Activated T-cell treated with anti-CD3 and anti-CD28 coated beads, Interleukin-2, amount 50 U/mL, for 24 hours (primary cell): ENCODE results near the gene LRRC75B.
"Not testable (repeated sequence)": the region's sequence is repeated elsewhere in the genome, so short reads cannot be mapped to it uniquely, and the experiment has no call there.

ENCODE experiments used
- DNase-seq: peaks from one replicate; pipeline ENCODE4 v3.0.0-alpha.2; 2020
- H3K27ac Mint-ChIP-seq: 2 replicates; pipeline ENCODE4 v1.8.0; 2020; ENCODE audit warnings: mild to moderate bottlenecking, mixed read lengths
- H3K27me3 Mint-ChIP-seq: 2 replicates; pipeline ENCODE4 v1.8.0; 2020; ENCODE audit warnings: mixed read lengths
- H3K36me3 Mint-ChIP-seq: 2 replicates; pipeline ENCODE4 v1.8.0; 2020; ENCODE audit warnings: low read depth, mixed read lengths
- H3K4me1 Mint-ChIP-seq: 2 replicates; pipeline ENCODE4 v1.8.0; 2020; ENCODE audit warnings: low read depth, mixed read lengths
- H3K4me3 Mint-ChIP-seq: 2 replicates; pipeline ENCODE4 v1.8.0; 2020; ENCODE audit warnings: mild to moderate bottlenecking, moderate library complexity, mixed read lengths
- H3K9me3 Mint-ChIP-seq: 2 replicates; pipeline ENCODE4 v1.8.0; 2020; ENCODE audit warnings: mixed read lengths

Gene LRRC75B

DNA sequence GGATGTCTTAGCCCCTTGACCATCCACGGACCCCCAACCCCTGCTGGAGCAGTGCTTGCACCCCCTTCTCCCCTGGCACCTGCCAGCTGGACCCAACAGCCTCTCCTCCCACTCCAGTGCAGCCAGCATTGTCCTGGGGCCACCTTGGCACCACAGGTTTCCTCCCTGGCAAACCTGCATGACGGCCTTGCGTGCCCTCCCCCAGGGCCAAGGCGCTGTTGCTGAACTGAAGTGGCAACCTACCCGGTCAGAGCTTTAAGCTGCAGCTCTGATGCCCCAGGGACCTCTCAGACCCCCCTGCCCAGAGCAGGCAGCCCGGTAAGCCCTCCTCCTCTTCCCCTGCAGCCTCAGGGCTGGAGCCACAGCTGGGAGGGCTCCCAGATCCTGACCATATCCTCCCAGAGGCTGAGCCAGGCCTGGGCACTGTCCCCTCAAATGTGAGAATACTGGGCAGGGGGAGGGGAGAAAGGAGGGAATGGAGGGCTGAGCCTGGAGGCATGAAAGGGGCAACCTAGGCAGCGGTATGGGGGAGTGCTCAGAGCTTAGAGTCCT lies 1.8 kb upstream of the LRRC75B start:
- H3K4me3 Mint-ChIP-seq = no peak overlapping the region
- peaks cover 14% of the 10 kb centered on the region for H3K27me3 Mint-ChIP-seq
- no peak for DNase-seq
- no peaks in the 10 kb centered on the region for H3K9me3 Mint-ChIP-seq
- H3K4me1 Mint-ChIP-seq = peaks cover 6% of the 10 kb centered on the region
- no peaks in the 10 kb centered on the region for H3K36me3 Mint-ChIP-seq
- no peak overlapping the region for H3K27ac Mint-ChIP-seq

DNA sequence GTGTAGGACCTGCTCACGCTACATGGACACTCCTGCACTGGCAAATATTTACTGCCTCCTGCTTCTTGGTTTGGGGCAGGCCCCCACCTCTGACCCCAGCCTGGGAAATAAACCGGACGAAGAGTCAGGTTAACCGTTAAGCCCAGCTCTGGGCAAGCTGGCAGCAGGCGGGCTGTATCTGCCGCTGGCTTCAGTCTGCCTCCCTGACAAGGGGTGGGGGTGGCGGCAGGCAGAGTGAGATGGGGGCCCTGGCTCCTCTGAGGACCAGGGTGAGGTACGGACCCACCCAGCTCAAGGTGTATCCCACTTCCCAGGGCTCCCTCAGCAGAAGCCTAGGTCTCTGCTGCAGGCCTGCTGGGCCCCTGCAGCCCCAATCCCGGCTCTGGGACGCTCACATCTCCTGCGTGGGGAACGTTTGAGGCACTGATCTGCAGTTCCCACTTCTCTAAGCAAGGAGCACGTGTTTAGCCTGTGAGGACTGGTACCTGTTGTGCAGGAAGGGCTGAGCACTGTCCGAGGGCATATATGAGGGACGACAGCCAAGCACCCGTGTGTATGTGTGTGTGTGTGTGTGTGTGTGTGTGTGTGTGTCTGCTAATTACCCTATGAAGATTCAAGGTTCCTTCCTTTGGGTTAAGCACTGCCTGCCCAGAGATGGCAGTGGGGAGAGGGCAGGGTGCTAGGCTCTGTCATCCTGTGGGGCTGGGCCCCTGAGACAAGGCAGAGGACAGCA lies 1.1 kb upstream of the LRRC75B start:
- H3K4me3 Mint-ChIP-seq = no peak overlapping the region

DNA sequence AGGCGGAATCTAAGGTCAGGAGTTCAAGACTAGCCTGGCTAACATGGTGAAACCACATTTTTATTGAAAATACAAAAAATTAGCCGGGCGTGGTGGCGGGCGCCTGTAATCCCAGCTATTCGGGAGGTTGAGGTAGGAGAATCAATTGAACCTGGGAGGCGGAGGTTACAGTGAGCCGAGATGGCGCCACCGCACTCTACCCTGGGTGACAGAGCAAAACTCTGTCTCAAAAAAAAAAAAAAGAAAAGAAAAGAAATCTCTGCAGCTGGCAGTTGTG lies 624 bp upstream of the LRRC75B start:
- not testable (repeated sequence) for H3K27ac Mint-ChIP-seq
- peak overlapping the region; percentile 58 for H3K4me3 Mint-ChIP-seq

More for the DNA sequence above, 1.1 kb upstream of the LRRC75B start:
- Mint-ChIP-seq H3K9me3 (no peaks in the 10 kb centered on the region), H3K36me3 (no peaks in the 10 kb centered on the region), H3K27me3 (peaks cover 14% of the 10 kb centered on the region), H3K4me1 (peaks cover 6% of the 10 kb centered on the region), H3K27ac (no peak overlapping the region)
- DNase-seq = no peak

DNA sequence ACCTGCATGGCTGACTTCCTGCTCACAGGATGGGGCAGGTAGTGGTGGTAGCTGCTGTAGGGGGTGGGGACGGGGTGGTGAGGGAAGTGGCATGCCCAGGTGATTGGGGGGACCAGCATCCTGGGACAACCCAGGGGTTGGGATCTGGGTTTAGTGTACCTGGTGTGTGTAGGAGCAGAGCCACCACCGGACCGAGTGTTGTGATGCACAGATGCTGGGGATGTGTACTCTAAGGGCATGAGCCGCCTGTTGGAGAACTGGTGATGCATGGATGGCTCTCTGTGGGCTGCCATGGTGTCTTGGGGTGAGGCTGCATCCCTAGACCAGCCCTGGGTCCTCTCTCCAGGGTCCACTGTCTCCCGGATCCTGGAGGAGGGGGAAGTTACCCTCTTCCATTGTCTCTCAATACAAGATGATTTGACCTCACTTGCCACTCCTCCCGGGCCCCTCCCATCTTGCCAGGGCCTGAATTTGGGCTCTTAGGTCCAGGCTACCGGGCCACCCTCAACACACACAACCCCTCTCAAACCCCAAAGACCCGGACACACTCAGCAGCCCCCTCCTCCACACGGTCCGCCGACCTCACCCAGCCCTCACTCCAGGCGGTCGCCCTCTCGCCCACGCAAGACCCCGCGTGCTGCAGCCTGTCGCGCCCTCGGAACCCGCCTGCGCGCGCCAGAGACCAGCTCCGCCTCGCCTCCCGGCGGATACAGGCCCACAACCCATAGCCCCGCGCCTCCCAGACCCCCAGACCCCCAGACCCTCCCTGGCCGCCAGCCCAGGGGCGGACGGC lies 619 bp downstream of the LRRC75B start:
- peak overlapping the region; percentile 75 for H3K4me3 Mint-ChIP-seq
- H3K4me1 Mint-ChIP-seq = peaks cover 6% of the 10 kb centered on the region
- no peaks in the 10 kb centered on the region for H3K36me3 Mint-ChIP-seq
- DNase-seq = peak; percentile 47
- peaks cover 14% of the 10 kb centered on the region for H3K27me3 Mint-ChIP-seq
- H3K9me3 Mint-ChIP-seq = no peaks in the 10 kb centered on the region
- no peak overlapping the region for H3K27ac Mint-ChIP-seq

More for the DNA sequence above, 624 bp upstream of the LRRC75B start:
- H3K4me1 Mint-ChIP-seq, DNase-seq, H3K36me3 Mint-ChIP-seq, H3K9me3 Mint-ChIP-seq: not testable (repeated sequence)
- H3K27me3 Mint-ChIP-seq = peaks cover 14% of the 10 kb centered on the region

DNA sequence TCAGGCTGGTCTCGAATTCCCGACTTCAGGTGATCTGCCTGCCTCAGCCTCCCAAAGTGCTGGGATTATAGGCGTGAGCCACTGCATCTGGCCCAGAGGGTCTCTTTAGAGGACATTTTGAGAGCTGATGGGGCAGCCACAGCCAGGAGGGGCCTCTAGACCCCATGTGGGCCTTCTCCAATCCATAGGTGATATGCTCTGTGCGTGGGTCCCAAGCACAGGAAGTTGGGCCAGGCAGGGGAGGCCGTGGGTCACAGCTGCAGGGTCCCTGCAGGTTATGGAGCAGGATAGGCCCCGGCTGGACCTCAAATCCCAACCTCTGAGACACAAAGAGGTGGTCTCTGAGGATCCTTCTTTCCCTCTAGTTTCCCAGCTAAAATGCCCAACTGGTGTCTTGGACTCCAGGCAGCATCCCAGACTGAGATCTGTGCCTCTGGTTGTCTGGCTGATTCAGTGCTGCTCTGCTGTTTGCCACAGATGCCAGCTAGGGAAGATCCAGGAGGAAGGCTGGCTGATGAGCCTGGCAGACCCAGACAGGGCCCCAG lies 1.5 kb downstream of the LRRC75B start:
- Mint-ChIP-seq H3K4me1 (peaks cover 6% of the 10 kb centered on the region), H3K9me3 (no peaks in the 10 kb centered on the region), H3K4me3 (no peak overlapping the region), H3K27ac (no peak overlapping the region), H3K27me3 (peaks cover 14% of the 10 kb centered on the region), H3K36me3 (no peaks in the 10 kb centered on the region)
- no peak for DNase-seq

DNA sequence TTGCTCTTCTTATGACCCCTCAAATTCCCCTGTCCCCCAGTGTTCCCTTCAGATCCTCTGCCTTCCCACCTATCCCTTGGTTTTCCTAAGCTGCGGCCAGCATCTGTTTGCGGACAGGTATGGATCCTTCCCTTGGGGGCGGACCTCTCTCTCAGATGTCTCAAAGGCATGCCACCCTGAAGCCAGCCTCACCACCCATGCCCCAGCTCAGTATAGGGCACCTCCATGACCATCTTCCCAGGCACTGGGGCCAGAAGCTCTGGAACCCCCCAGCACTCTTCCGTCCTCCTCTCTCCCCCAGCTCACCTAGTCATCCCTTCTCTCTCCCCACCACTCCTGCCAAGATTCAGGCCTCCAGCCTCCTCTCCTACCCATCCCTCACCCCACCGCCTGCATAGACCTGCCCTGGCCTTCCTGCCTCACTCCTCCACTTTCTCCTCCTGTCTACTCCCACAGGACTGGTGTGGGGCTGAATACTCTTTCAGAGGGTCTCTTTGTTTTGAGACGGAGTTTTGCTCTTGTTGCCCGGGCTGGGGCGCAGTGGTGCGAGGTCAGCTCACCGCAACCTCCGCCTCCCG lies 2.2 kb downstream of the LRRC75B start:
- Mint-ChIP-seq H3K27ac (no peak overlapping the region), H3K36me3 (no peaks in the 10 kb centered on the region), H3K27me3 (peaks cover 14% of the 10 kb centered on the region), H3K4me3 (no peak overlapping the region), H3K9me3 (no peaks in the 10 kb centered on the region), H3K4me1 (peaks cover 6% of the 10 kb centered on the region)
- no peak for DNase-seq

DNA sequence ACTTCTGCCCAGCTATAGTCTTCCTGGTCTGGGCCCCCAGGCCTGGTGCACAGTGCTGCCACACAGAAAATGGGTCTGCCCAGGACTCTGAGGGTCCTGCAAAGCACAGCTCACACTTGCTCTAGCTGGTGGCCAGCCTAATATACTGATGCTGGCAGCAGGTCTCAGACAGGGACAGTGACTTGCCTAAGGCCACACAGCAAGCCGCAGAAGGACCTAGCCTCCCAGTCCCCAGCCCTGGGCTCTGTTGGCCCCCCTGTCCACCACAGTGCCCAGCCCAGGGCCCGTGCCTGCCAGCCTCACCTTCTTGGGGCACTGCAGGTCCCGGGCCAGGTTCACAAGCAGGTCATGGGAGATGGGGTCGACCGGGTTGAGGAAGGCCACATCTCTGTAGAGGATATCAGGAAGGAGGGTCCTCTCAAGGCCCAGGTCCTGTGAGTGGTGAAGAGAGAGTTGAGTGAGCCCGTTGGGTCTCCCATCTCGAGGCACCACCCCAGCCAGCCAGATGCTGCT lies 3.3 kb downstream of the LRRC75B start:
- Mint-ChIP-seq H3K27me3 (peaks cover 14% of the 10 kb centered on the region), H3K27ac (no peak overlapping the region), H3K36me3 (no peaks in the 10 kb centered on the region), H3K4me3 (no peak overlapping the region), H3K4me1 (peaks cover 6% of the 10 kb centered on the region), H3K9me3 (no peaks in the 10 kb centered on the region)
- DNase-seq = no peak

DNA sequence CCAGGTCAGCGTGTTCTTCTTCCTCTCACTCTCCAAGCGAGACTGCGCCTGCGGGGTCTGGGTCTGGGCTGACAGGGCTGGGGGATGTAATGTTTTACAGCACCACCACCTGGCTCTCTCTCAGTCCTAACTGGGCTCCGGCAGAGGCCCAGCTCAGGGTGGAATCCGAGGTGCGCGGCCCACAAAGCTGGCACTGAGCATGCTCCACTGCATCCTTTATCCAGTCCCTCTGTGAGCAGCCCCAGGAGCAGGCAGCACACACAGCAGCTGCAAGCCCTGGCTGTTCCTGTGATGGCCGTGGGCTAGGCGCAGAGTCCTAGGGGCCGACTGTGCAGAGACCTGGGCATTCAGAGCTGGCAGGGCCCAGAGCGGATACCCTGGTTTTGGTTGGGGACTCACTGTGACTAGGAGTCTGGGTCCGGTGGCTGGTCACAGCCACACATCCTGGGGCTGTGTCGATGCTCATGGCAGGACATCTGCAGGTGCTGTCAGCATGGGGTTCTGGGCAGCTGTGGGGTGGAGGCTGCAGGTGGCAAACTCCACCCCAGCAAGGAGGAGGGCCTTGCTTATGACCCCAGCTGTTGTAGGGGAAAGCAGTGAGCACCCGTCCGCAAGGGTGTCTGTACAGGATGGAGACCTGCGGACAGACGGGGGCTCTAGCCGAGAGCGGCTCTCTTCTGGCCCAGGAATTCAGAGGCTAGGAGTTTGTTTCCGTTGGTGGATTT lies 4.0 kb downstream of the LRRC75B start:
- H3K36me3 Mint-ChIP-seq = no peaks in the 10 kb centered on the region
- no peak overlapping the region for H3K4me3 Mint-ChIP-seq
- H3K9me3 Mint-ChIP-seq = no peaks in the 10 kb centered on the region
- H3K4me1 Mint-ChIP-seq = peaks cover 6% of the 10 kb centered on the region
- no peak for DNase-seq
- H3K27me3 Mint-ChIP-seq = peaks cover 14% of the 10 kb centered on the region
- no peak overlapping the region for H3K27ac Mint-ChIP-seq

DNA sequence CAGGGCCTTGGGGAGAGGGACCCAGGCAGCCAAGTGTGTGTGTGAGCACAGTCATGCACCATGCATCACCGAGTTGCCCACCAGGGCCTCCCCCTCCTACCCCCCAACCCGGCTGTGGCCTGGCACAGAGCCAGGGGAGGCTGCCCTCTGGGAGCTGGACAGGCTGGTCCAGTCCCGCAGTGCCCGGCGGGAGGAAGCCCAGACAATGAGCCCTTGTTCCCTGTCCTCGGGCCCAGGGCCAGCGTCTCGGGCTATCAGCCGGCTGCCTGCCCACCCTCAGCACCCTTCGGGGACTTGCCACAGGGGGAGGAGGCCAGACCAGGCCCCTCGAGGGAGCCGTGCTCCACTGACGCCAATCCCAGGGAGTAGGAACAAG lies 4.5 kb downstream of the LRRC75B start:
- DNase-seq = no peak
- Mint-ChIP-seq H3K4me3 (no peak overlapping the region), H3K4me1 (peaks cover 6% of the 10 kb centered on the region), H3K9me3 (no peaks in the 10 kb centered on the region), H3K27ac (no peak overlapping the region), H3K36me3 (no peaks in the 10 kb centered on the region), H3K27me3 (peaks cover 13% of the 10 kb centered on the region)

DNA sequence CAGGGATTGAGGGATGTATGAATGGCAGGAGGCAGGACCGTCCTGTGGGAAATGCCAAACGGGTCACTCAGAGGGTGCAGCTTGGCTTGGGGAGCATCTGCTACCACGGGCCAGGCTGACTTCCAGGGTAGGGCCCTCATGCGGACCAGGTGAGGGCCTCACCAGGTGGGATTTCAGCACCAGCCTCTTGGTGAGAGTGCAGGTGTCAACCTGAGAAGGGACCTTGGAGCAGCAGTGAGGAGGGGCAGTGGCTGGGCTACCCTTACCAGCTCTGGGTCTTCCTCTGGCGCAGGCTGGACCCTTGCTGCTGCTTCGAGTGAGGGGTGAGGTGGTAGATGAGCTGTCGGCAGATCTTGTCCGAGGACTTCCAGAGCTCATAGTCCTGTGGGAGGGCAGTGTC lies 4.9 kb downstream of the LRRC75B start:
- no peak for DNase-seq
- Mint-ChIP-seq H3K27me3 (peaks cover 10% of the 10 kb centered on the region), H3K4me1 (peaks cover 6% of the 10 kb centered on the region), H3K36me3 (no peaks in the 10 kb centered on the region), H3K27ac (no peak overlapping the region), H3K9me3 (no peaks in the 10 kb centered on the region), H3K4me3 (no peak overlapping the region)

DNA sequence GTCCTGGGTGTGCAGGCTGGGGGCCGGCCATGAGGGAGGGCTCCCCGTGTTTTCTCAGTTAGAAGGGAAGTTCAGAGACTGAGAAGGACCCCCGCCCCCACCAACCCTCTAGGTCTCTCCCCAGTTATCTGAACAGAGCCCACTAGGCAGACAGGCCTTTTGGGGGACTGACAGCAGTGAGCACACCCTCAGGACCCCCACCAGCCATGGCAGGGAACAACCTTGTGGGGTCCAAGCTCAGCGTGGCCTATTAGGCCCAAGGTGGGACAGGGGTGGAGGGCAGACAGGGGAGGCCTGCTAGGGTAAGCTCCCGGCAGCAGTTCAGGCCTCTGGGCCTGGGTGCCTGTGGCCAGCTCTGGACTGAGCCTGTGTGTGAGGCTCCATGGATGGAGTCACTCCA lies 5.6 kb downstream of the LRRC75B start:
- H3K4me1 Mint-ChIP-seq = peaks cover 3% of the 10 kb centered on the region
- DNase-seq = no peak
- peaks cover 7% of the 10 kb centered on the region for H3K27me3 Mint-ChIP-seq
- no peaks in the 10 kb centered on the region for H3K9me3 Mint-ChIP-seq
- H3K4me3 Mint-ChIP-seq = no peak overlapping the region
- H3K27ac Mint-ChIP-seq = no peak overlapping the region
- no peaks in the 10 kb centered on the region for H3K36me3 Mint-ChIP-seq

DNA sequence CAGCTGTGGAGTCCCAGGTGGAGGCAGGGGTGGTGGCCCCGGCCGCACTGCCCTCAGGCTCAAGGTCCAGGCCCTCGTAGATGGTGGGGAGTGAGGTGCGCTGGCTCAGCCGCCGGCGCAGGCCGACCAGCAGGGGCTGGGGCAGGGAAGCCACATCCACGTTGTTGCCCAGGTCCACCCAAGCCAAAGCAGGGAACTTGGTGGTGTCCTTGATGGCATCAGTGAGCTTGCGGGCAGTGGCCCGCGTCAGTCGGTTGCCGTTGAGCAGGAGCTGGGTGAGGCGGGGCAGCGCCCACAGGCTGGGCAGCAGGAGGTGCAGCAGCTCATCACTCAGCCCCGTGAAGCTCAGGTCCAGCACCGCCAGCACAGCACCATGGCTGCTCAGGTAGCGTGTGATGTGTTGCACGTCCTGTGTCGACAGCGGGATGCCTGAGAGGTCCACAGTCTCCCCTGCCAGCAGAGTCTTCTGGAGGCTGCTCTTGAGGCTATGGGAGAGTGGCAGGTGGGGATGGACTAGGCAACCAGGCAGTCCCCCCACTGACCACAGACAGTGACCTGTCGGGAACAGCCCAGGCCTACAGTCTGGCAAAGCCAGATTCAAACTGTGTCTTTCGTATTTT lies 6.8 kb downstream of the LRRC75B start:
- Mint-ChIP-seq H3K27me3 (no peaks in the 10 kb centered on the region), H3K36me3 (no peaks in the 10 kb centered on the region), H3K4me3 (no peak overlapping the region)

DNA sequence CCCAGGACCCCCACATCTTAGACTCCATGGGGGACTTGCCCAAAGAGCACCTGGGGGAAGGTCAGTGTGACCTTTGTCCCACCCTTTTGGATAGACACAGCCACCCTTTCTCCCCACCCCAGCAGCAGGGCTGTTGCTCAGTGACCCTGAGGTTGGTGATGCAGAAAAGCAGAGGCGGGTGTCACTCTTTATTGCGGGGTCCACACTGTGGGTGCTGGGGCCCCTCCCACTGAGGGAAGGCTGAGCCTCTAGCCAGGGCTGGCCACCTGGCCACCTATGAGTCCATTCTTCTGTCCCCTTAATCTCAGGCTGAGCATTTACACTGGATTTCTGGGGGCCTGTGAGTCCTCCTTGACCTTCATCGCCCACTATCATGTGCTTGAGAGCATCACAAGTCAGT lies 7.4 kb downstream of the LRRC75B start:
- no peaks in the 10 kb centered on the region for H3K9me3 Mint-ChIP-seq
- H3K27me3 Mint-ChIP-seq = no peaks in the 10 kb centered on the region
- H3K36me3 Mint-ChIP-seq = no peaks in the 10 kb centered on the region
- H3K27ac Mint-ChIP-seq = no peak overlapping the region
- no peaks in the 10 kb centered on the region for H3K4me1 Mint-ChIP-seq
- DNase-seq = no peak
- no peak overlapping the region for H3K4me3 Mint-ChIP-seq

More for the DNA sequence above, 6.8 kb downstream of the LRRC75B start:
- H3K9me3 Mint-ChIP-seq = no peaks in the 10 kb centered on the region
- H3K27ac Mint-ChIP-seq = no peak overlapping the region
- H3K4me1 Mint-ChIP-seq = no peaks in the 10 kb centered on the region
- no peak for DNase-seq
